Erythroblast (primary cell): ENCODE results near the gene MGAT3.
"Not testable (repeated sequence)": the region's sequence is repeated elsewhere in the genome, so short reads cannot be mapped to it uniquely, and the experiment has no call there.

ENCODE experiments used
- DNase-seq, 2 experiments: peaks; one replicate each; lab custom pipeline; 2025; lab: John Stamatoyannopoulos, UW
- GATA1 ChIP-seq: IDR thresholded peaks from 2 replicates; pipeline ENCODE4 v1.6.1; 2011; ENCODE audit warnings: low read depth, mild to moderate bottlenecking, control low read depth, low read length, moderate library complexity
- POLR2A ChIP-seq: IDR thresholded peaks from 2 replicates; pipeline ENCODE4 v1.6.1; 2011; ENCODE audit warnings: mild to moderate bottlenecking, low read length

MGAT3 gene, protein sequence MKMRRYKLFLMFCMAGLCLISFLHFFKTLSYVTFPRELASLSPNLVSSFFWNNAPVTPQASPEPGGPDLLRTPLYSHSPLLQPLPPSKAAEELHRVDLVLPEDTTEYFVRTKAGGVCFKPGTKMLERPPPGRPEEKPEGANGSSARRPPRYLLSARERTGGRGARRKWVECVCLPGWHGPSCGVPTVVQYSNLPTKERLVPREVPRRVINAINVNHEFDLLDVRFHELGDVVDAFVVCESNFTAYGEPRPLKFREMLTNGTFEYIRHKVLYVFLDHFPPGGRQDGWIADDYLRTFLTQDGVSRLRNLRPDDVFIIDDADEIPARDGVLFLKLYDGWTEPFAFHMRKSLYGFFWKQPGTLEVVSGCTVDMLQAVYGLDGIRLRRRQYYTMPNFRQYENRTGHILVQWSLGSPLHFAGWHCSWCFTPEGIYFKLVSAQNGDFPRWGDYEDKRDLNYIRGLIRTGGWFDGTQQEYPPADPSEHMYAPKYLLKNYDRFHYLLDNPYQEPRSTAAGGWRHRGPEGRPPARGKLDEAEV

DNA sequence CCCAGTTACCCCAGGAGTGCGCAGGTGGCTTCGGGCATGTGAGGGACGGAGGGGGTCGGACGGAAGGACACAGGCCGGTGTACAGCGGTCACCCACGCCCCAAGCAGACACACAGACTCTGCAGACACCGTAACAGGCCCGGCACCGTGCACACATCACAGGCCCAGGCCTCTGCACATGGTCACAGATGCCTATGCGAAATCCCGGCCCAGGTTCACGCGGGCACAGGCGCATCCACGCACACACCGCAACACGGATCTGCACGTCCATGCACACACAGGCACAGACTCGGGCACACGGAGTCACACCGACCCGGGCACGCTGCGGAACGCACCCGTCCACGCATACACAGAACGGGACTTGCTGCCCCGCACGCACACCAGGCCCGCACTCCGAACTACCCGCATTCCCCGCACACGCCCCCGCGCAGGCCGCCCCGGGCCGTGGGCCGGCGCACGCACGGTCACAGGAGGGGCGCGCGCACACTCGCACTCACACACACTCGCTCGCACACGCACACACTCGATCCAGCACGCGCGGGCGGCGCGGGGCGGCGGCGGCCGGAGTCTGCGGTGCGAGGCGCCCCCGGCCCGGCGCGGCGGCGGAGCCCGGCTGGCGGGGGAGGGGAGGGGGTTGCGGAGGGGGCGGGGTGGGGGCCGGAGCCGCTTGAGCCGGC, at the start of gene MGAT3:
Gene MGAT3 (plus strand): TSS at position 491 of the 676 bp plus-strand sequence. CDS start 30,336 bp downstream, outside the sequence.
- peak; percentile 69 to 73 for DNase-seq
- no peak for TF ChIP-seq GATA1

DNA sequence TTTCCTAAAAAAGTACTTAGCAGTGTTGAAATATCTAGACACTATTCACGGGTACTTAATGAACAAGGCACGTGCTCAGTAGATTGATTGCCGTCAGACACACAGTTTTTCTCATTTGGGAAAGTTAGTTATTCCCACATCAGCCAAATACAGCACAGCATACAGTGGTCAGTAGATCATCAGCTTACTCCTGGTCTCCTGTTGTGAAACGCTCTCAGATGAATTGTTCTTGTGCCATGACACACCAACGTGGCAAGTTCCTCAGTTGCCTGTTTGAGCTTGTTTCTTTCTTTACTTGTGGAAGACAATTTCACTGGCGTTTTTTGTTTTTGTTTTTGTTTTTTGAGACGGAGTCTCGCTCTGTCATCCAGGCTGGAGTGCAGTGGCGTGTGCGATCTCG, 48.6 kb upstream of the MGAT3 start:
- TF ChIP-seq GATA1 (no peak), POLR2A (no peak)
- no peak for DNase-seq

DNA sequence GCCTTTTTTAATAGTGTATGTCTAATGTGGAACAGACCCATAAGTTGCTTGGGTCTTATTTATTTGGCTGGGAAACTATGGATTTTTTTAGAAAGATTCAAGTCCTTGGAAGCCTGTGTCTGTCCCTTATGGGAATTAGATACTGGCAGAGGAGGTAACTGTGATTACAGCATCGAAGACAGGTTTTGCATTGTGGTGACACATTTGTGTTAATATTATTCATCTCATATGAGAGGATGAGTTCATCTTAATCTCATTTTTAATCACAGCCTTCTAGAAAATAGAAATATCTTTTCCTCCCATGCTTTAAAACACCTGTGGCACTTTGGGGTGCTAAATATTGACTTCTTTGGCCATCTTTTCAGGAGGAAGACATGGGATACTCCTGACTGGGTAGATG, 48.0 kb upstream of the MGAT3 start:
- TF ChIP-seq POLR2A (no peak), GATA1 (no peak)
- DNase-seq: no peak

DNA sequence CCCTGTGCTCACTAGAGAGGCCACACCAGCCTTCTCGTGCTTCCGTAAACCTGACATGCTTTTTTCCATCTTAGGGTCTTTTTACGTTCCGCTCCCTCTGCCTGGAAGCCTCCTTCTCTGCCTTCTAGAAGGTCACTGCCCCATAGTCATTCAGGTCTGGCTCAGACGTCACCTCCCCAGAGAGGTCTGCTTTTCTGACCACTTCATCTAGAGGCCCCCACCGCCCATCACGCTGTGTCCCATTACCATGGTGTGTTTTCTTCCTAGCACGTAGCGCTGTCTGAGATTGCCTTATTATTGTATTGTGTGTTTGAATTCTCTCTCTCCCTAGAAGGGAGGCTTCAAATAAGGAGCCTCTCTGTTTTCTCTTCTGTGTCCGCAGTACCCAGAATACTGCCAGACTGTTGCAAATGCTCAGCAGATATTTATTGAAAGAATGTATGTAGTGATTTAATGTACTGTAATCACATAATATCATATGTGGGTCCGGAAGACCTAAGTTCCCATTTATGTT, 47.2 kb upstream of the MGAT3 start:
- DNase-seq: no peak
- no peak for TF ChIP-seq POLR2A
- no peak for TF ChIP-seq GATA1

DNA sequence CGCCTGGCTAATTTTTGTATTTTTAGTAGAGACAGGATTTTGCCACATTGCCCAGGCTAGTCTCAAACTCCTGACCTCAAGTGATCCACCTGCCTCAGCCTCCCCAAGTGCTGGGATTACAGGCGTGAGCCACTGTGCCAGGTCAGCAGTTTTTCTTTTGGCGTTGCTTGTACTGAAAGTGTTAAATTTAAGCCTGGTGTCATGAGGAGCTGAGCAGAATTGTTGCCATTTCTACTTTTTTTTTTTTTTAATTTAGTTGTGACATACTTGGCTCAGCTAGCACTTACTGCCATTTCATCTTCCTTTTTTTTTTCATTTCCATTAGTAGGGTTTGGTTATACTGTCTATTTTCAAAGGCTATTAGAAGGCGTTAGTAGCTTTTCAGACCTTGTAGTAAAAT, 46.5 kb upstream of the MGAT3 start:
- no peak for DNase-seq
- TF ChIP-seq GATA1: no peak
- TF ChIP-seq POLR2A: no peak

DNA sequence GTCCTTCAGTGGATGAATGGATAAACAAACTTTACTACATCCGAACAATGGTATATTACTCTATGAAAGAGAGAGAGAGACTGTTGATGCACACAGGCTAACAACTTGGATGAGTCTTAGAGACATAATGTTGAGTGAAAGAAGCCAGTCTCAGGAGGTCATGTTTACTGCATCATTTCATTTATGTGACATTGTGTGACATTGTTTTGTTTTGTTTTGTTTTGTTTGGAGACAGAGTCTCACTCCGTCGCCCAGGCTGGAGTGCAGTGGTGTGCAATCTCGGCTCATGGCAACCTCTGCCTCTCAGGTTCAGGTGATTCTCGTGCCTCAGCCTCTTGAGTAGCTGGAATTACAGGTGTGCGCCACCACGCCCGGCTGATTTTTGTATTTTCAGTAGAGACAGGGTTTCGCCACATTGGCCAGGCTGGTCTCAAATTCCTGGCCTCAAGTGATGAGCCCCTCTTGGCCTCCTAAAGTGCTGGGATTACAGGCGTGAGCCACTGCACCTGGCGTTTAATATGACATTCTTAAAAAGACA, 44.9 kb upstream of the MGAT3 start:
- DNase-seq: not testable (repeated sequence)

DNA sequence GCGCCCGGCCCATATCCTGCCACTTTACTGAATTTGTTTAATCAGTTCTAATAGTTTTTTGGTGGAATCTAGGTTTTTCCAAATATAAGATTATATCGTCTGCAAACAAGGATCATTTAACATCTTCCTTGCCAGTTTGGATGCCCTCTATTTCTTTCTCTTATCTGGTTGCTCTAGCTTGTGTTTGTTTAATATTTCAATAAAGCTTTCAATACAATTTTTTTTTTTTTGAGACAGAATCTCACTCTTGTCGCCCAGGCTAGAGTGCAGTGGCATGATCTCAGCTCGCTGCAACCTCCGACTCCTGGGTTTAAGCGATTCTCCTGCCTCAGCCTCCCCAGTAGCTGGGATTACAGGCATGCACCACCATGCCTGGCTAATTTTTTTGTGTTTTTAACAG, 43.6 kb upstream of the MGAT3 start:
- DNase-seq: not testable (repeated sequence)

DNA sequence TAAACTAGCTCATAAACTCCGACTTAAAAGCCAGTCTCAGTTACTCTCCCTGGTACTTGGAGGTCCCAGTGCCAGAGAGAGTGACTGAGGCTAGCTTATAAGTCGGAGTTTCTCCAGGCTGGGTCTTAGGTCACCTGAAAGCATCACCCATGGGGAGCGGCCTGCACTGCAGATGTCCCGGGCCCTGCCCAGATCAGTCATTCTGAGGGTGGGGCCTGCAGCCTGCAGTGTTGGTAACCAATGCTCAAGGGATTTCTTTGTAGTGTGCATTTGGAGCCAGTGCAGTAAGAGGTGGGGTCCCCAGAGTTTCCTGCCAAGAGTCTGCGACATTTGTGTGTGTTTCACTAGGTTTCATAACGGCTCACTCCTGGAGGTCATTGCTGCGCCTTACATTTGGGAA, 42.4 kb upstream of the MGAT3 start:
- no peak for DNase-seq
- TF ChIP-seq GATA1 (no peak), POLR2A (no peak)

DNA sequence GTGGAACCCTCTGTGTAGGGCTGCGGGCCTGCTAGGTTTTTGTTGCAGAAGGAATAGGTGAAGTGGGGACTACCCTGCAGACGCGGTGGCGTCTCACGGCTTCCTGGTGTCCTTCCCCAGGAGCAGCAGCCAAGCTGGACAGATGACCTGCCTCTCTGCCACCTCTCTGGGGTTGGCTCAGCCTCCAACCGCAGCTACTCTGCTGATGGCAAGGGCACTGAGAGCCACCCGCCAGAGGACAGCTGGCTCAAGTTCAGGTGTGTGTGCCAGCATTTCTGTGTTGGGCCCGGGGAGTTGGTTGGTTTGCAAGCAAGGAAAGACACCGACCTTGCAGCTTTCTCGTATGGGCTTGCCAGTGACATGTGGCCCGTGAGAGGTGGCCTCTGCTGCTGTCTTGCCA, 41.9 kb upstream of the MGAT3 start:
- TF ChIP-seq GATA1 (no peak), POLR2A (no peak)
- DNase-seq: no peak

DNA sequence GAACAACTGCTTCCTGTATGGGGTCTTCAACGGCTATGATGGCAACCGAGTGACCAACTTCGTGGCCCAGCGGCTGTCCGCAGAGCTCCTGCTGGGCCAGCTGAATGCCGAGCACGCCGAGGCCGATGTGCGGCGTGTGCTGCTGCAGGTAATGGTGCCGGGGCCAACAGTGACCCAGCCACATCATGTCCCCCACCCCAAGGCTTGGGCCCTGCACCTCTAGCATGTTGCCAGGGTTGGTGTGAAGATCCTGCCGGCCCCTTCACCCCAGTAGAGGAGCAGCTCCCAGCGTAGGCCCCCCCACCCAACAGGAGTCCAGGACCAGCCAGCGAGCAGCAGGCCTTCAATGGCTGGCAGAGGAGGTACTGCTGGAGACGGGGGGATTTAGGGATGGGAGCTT, 41.3 kb upstream of the MGAT3 start:
- TF ChIP-seq GATA1: no peak

DNA sequence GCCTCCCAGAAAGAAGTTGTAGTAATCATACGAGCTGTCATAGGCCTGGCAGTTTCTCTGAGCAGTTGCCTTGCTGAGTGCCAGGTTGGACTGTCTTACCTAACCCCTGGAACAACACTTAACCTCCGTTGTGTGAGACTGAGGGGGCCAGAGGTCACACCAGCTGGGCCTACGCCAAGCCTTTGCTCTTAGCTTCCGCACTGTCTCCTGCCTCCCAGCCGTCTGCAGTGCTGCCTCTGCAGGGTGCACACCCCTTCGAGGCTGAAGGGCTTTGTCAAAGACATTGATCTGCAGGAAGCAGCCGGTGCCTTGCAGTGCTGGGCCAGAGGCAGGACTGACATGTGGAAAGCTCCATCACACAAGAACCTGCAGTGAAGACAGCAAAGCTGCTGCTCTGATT, 40.5 kb upstream of the MGAT3 start:
- TF ChIP-seq GATA1 (no peak), POLR2A (no peak)
- no peak for DNase-seq

More for the DNA sequence above, 41.3 kb upstream of the MGAT3 start:
- DNase-seq: no peak

DNA sequence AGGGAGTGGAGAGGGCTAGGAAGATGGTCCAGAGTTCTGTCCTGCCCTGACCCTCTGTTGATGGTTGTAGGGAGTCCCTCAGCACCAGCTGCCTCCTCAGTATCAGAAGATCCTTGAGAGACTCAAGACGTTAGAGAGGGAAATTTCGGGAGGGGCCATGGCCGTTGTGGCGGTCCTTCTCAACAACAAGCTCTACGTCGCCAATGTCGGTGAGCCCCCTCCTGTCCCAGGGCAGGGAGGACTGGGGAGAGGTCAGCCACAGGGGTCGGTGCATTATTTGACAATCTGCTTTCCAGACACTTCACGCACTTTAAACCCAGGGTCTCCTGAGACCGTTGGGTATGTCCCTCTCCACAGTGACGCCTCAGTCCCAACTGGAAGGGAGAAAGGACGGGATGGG, 39.2 kb upstream of the MGAT3 start:
- DNase-seq: no peak
- TF ChIP-seq GATA1 (no peak), POLR2A (no peak)

DNA sequence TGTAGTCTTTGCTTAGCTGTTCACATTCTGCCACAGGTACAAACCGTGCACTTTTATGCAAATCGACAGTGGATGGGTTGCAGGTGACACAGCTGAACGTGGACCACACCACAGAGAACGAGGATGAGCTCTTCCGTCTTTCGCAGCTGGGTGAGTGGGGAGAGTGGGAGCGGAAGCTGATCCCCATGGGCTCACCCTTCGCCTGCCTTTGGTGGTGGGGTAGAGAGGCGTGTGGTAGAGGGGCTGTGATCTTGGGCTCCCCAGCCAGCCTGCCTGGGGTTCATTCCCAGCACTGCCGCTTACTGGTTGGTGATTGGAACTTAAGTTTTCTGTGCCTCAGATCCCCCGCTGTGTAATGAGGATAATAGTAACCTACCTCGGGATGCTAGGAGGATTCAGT, 38.1 kb upstream of the MGAT3 start:
- TF ChIP-seq GATA1 (no peak), POLR2A (no peak)
- no peak for DNase-seq

DNA sequence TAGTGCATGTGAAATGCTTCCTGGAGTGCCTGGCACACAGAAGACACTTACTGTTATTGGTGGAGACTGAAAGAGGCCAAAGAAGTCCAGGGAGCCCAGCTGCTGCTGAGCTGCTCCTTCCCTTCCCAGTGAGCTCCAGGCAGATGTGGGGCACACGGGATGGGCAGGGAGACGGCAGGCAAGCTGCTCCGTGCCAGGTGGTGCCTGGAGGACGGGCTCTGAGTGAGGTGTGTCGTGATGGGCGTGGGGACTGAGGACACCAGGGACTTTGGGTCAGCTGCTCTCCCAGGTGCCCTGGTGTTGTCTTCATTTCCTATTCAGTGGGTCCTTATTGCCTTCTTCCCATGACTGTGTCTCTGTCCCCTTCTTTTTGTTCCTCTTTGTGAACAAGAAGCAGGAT, 37.7 kb upstream of the MGAT3 start:
- TF ChIP-seq GATA1: no peak
- no peak for TF ChIP-seq POLR2A
- no peak for DNase-seq
